PFSK-1 (cell line): ENCODE results near the gene B3GNT8.

Source experiments
- POLR2AphosphoS5 ChIP-seq: IDR thresholded peaks from 2 replicates; pipeline ENCODE4 v1.6.1; 2012; ENCODE audit warnings: low read depth, mild to moderate bottlenecking, control low read depth, low read length, moderate library complexity
- REST ChIP-seq, 2 experiments: IDR thresholded peaks; 2 replicates each; pipeline versions ENCODE4 v1.6.1 to v1.8.0; 2011 to 2012; ENCODE audit warnings: low read depth in 2 of 2, low read length in 2 of 2, control low read depth in 1 of 2, inconsistent platforms in 1 of 2, mild to moderate bottlenecking in 1 of 2, moderate library complexity in 1 of 2; ENCODE audit not compliant: insufficient read depth in 1 of 2
- TAF1 ChIP-seq: IDR thresholded peaks from 2 replicates; pipeline ENCODE4 v1.6.1; 2012; ENCODE audit warnings: low read length, control low read depth, borderline replicate concordance; ENCODE audit not compliant: insufficient read depth

- no peak for TF ChIP-seq POLR2AphosphoS5
- no peak for TF ChIP-seq REST (IDR thresholded peaks at IDR 0.05; ENCODE audit: insufficient read depth in 1 of 2, low read depth in 2 of 2, low read length in 2 of 2)
- no peak for TF ChIP-seq TAF1
Observed at GRCh38 chr19:41442473-41443355, 15.5 kb upstream of the B3GNT8 start, which contains the start of gene ERICH4.
